GM18499 (cell line): ENCODE results near the gene SYT7.

ENCODE experiments used
- ATAC-seq: cut with Tn5 transposase; IDR thresholded peaks from one replicate; pipeline ENCODE4 v1.9.1; 2021; ENCODE audit warnings: moderate number of reproducible peaks; ENCODE audit not compliant: insufficient read depth, unreplicated experiment

The SYT7 gene

DNA sequence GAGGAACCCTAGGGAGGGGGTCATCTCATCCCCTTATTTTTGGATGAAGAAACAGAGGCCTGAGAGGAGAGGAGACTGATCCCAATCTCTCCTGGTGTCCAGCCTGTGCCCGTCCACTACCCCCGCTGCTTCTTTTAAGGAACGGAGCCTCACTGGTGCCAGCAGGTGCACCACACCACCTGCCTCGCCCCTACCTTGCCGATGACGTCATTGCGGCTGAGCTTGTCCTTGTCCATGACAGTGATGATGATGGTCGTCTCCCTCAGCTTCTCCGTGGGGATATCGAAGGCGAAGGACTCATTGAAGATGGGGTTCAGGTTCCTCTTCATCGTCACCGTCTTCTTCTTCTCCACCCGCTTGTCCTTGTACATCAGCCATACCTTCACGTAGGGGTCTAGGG lies 58.0 kb downstream of the SYT7 start:
- no peak for ATAC-seq

DNA sequence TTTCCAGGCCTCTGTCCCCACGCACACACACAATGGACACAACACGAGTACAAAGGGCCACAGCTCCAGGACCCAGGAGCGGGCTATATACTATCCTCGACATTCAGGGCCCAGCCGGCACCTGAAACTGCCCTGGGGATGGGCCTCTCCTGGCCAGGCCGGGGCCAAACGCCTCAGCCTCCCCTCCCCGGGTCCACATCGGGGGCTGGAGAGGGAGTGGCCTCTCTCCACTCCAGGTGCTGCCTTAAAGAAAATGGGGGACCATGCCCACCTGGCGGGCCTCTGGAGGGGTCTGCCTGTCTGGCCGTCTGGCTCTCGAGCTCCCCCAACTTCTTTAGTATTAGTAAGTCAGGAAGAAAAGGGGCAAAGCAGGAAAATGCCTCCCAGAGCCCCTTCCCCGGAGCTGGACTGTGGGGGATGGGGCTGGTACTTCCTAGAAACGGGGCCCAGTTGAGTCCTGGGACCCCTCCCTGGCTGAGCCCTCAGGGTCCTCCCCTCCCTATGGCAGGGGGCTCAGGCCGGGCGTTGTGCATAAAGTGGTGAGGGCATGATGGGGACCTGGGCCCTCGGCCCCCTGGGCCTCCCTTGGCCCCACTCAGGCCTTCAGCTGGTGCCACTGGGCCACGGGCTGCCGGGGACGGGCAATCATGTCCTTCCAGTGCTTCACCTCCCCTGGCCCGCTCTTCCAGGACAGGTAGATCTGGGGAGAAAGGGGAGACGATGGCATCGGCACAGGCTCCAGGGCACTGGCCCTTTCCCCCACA lies 62.7 kb downstream of the SYT7 start:
- no peak for ATAC-seq

GRCh38 chr11:61516675-61517572 lies 64.0 kb downstream of the SYT7 start:
- ATAC-seq, result no peak

- ATAC-seq, result no peak
Observed at GRCh38 chr11:61516191-61516590, 64.7 kb downstream of the SYT7 start.

DNA sequence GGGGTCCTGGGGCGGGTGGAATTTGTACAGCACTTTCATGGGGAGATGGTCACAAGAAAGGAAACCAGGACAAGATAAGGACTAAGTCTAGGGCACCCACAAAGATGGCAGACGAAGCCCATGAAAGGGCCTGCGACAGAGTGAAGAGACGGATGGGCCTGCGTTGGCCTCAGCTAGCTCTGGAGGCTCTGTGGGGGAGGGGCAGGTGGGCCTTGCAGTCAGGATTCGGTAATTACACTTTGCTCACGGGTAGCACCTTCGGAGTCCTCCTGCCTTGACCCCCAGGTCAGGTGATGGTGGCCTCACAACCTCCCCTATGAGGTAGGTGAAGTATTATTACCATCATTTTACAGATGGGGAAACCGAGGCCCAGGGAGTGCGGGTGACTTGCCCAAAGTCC lies 65.2 kb downstream of the SYT7 start:
- ATAC-seq, result no peak

- ATAC-seq, result no peak
Observed at GRCh38 chr11:61514050-61514917, 66.6 kb downstream of the SYT7 start.

DNA sequence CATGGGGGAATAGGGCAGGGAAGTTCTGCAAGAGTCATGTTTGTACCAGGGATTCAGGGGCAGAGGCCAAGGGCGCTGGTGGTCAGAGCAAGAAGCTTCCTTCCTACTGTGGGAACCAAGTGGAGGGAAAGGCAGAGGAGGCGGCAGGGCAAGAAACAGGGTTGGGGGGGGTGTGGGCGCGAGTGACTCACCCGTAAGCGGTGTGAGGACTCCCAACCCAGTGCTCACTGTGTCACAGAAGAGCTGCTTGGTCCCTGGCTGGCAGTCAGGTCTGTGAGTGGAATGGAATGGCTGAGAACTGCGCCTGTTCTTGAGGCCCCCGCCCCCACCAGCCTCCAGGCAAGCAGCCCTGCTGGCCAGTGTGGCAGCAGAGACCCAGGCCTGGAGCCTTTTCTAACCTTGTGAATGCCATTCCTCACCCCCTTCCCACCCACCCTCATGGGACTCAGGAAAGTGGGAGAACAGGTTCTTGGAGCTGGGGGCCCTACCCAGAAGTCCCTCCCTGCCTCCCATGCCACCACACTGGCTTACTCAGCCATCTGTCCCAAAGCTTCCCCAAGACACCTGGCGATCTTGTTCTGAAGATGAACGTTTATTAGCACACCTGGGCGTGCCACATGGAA lies 67.6 kb downstream of the SYT7 start:
- no peak for ATAC-seq

DNA sequence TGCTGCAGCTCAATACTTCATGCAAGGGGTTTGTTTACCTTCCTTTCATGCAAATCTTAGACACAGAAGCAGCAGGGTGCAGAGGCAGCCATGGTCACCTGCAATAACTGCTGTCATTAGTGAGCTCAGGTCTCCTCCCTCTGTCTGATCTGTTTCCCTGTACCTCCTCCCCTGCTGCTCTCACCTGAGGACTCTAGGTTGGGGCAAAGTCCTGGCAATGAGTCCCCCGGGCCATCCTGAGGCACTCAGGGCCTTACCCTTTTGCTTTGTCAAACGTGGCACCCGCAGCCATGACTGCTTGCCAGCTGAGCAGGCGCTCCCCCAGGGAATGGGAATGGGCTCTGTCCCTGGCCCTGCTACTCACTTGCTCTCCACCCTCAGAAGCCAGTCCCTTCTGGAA lies 68.4 kb downstream of the SYT7 start:
- ATAC-seq, result no peak

DNA sequence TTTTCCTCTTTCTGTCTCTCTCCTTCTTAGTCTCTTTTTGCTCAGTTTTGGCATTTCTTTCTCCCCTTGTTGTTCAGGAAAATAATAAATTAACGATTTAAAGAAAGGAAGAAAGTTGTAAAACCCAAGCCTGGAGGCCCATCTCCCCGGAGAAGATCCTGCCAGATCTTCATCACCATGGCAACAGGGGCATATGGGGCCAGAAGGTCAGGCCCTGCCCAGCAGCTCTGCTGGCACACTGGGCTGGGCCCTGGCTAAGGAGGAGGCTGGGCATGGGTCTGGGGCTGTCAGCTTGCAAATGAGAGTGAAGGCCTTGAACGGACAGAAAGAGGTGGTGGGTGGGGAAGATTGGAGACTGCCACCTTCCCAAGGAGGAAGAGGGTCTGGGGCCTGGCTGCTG lies 69.5 kb downstream of the SYT7 start:
- ATAC-seq, result no peak

DNA sequence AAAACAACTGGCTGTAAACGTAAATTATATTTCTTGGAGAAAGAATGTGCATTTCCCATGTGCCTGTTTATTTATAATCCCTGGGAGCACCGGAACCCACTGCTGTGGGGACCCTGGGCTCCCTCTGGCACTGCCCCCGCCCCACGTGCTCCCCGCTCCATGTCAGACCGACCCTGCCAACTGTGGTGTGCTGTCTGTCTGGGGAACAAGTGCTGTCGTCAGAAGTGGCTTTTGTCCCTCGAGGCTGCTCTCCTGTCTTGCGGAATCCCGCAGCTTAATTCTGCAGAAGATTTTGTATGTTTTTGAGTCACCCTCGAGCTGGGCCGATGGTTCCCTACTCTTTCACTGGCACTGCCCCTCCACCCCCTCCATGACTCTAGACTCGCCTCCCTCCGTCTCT lies 69.9 kb downstream of the SYT7 start:
- ATAC-seq, result no peak

GRCh38 chr11:61510166-61510919 lies 70.5 kb downstream of the SYT7 start:
- ATAC-seq, result no peak

GRCh38 chr11:61509043-61510029 lies 71.5 kb downstream of the SYT7 start:
- ATAC-seq, result no peak

DNA sequence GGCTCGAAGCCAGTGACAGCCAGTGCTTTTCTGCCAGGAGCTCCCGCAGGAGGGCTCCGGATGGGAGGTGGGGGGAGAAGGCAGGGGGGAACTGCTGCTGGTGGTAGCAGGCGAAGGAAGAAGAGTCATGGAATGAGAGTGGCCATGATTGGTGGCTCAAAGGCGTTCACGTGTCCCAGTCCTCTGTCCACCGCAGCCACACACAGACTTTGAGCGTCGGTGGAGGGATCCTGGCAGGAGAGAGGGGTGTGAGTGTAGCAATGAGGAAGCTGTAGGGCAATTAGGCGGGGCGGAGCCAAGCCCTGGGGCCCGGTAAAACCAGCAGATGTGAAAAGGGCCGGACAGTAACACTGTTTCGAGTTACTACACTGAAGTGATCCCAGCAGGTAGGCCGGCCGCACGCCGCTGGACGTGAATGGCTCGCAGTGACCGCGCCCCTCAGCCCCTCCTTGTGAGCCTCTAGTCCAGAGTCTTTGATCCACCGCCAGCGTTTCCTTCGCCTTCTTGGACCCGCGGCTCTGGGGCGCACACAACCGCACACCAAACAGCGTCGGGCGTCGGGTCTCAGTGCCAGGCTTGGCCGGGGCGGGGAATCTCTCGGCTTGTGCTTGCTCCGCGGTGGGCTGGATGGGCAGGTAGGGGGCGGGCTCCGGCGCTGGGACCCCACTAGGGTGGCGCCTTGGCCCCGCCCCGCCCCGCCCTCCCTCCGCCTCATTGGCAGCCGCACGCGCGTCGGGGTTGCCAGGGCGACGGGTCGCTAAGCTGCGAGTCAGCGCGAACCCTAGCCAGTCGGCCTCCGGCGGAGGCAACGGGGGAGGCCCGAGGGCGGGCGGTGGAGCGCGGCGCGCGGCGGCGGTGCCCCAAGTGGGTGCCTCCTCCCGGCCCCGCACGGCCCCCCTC lies 72.7 kb downstream of the SYT7 start, which contains the start of gene LRRC10B:
Gene LRRC10B (plus strand): TSS at position 788 of the 900 bp plus-strand sequence. CDS start 250 bp downstream, outside the sequence.
- no peak for ATAC-seq

DNA sequence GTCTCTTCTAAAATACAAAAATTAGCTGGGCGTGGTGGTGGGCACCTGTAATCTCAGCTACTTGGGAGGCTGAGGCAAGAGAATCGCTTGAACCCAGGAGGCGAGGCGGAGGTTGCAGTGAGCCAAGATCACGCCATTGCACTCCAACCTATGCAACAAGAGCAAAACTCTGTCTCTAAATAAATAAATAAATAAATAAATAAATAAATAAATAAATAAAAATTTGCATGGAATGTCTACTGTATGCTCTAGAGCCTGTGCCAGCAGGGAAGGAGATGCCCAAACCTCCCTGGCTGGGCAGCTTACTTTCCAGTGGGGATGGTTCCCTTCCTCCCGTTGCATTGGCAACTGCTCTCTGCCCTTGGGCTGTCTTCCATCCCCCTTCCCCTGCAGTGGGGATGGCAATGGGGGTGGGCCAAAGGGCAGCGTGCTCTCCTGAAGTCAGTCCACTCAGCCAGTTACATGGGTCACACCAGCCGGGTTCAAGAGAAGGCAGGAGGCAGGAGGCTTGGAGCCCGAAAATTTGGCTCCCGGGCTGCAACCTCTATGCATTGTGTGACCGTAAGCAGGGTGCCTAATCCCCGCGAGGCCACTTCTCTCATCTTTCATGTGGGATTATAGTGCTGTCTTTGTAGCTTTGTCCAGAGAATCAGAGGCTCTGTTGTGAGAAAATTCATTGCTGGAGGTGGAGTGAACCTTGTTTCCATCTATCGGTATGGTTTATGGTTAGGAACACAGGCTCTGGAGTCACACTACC lies 73.7 kb downstream of the SYT7 start:
- ATAC-seq, result no peak

DNA sequence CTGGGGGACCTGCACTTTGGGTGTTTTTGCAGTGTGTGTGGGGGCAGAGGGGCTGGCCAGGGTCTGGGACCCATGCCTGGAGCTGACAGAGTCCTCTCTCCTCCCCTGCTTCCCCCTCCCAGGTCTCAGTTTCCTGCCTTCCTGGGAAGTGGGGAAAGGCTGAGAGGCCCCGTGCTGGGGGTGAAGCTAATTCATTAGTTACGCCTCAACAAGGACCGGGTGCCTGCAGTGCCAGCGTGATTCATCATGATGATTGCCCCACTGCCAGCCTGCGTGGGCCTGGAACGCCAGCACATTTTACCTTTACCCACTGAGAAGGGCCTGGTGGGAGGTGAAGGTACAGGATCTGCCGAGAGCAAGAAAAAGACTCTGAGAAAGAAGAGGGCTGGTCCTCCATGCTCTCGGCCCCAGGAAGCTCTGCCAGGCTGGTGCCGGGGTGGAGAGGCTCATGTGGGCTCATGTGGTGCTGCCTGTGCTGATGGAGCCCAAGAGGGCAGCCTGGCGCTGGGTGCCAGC lies 75.2 kb downstream of the SYT7 start:
- no peak for ATAC-seq

DNA sequence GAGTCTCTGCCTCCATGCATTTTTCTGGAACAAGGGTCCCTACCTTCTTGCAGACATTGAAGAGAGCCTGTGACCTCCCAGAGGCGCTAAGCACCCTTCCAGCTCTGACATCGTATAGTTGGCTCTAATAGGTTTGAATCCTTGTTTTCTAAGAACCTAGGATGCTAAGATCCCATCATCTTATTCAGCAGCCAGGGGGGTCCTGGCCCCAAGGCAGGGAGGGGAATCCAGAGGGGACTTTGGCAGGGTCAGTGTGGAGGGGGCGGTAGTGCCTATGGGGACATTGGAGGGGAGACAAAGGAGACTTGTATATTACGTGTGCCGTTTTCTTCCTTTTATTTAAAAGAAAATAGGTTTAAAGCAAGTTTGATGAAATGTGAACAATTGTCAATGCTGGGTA lies 75.8 kb downstream of the SYT7 start:
- ATAC-seq, result no peak
